Endodermal cell (in vitro differentiated cells): ENCODE data around the gene ALKBH4. TPM values are rescaled to one million over a fixed set of nuclear protein-coding genes. Genes with fewer than 3 reads are reported as not detected.
"Not testable (repeated sequence)": the region's sequence is repeated elsewhere in the genome, so short reads cannot be mapped to it uniquely, and the experiment has no call there.

ENCODE experiments used
- DNase-seq: peaks from one replicate; pipeline ENCODE4 v3.0.0-alpha.2; 2017
- H3K27ac ChIP-seq: 2 replicates; pipeline ENCODE4 v1.5.1; 2013; ENCODE audit warnings: mild to moderate bottlenecking, low read depth, low read length, moderate library complexity
- H3K27me3 ChIP-seq: 2 replicates; pipeline ENCODE4 v1.6.1; 2013; ENCODE audit warnings: mild to moderate bottlenecking, low read length, moderate library complexity; ENCODE audit not compliant: insufficient read depth, control insufficient read depth, poor library complexity, severe bottlenecking
- H3K36me3 ChIP-seq: 2 replicates; pipeline ENCODE4 v1.7.0; 2013; ENCODE audit warnings: mild to moderate bottlenecking, low read length, moderate library complexity; ENCODE audit not compliant: control insufficient read depth, insufficient read depth
- H3K4me1 ChIP-seq: one replicate; pipeline ENCODE4 v1.7.0; 2013; ENCODE audit warnings: low read length; ENCODE audit not compliant: control insufficient read depth, insufficient read depth
- H3K4me3 ChIP-seq: 2 replicates; pipeline ENCODE4 v1.5.1; 2013; ENCODE audit warnings: mild to moderate bottlenecking, low read length, moderate library complexity
- H3K9ac ChIP-seq: 2 replicates; pipeline ENCODE4 v1.6.1; 2013; ENCODE audit warnings: mild to moderate bottlenecking, low read length, moderate library complexity; ENCODE audit not compliant: poor library complexity, severe bottlenecking; ENCODE audit errors: extremely low read depth
- H3K9me3 ChIP-seq: 2 replicates; pipeline ENCODE4 v1.6.1; 2013; ENCODE audit warnings: mild to moderate bottlenecking, low read length, moderate library complexity; ENCODE audit not compliant: control insufficient read depth
- H3K27ac Mint-ChIP-seq: 2 replicates; pipeline ENCODE4 v1.8.0; 2020; ENCODE audit warnings: mixed read lengths
- H3K27me3 Mint-ChIP-seq: 2 replicates; pipeline ENCODE4 v1.8.0; 2021; ENCODE audit warnings: mild to moderate bottlenecking, mixed read lengths; ENCODE audit not compliant: insufficient read depth
- H3K36me3 Mint-ChIP-seq: 2 replicates; pipeline ENCODE4 v1.8.0; 2020; ENCODE audit warnings: low read depth, mixed read lengths
- H3K4me1 Mint-ChIP-seq: 2 replicates; pipeline ENCODE4 v1.8.0; 2020; ENCODE audit warnings: mixed read lengths
- H3K4me3 Mint-ChIP-seq: 2 replicates; pipeline ENCODE4 v1.8.0; 2020; ENCODE audit warnings: mild to moderate bottlenecking, moderate library complexity, mixed read lengths
- H3K9me3 Mint-ChIP-seq: 2 replicates; pipeline ENCODE4 v1.8.0; 2020; ENCODE audit warnings: mild to moderate bottlenecking, mixed read lengths
- CTCF ChIP-seq: fragments of 200-600 bp; sonication (generic); conservative IDR thresholded peaks from 2 replicates; pipeline ENCODE4 v1.5.0; 2021; ENCODE audit warnings: antibody characterized with exemption, mild to moderate bottlenecking
- whole genome bisulfite sequencing, 2 experiments: methylation state at CpG; one replicate each; pipeline versions ENCODE4 v1.1.5 to v1.1.7; 2013; ENCODE audit warnings: missing lambda C conversion rate in 2 of 2, mixed read lengths in 1 of 2; ENCODE audit not compliant: insufficient coverage in 1 of 2, insufficient read length in 1 of 2; 5-methylcytosine and 5-hydroxymethylcytosine counted together
- total RNA-seq, 2 donors: library from RNA; stranded (reverse); fragmentation: NEBNext Ultra II Directional in 1 of 2; extraction: Animal tissue kit (Norgen Biotek cat#: 25700) in 1 of 2; gene quantifications; 2 replicates in 1 of 2; 3 replicates in 1 of 2; pipeline ENCODE4 v1.2.1, GENCODE V29; 2021

ALKBH4 gene
- total RNA-seq, 2 donors from 2014 or later, result 16.2 to 17.2 TPM

GRCh38 chr7:102456327-102456726 lies 8.3 kb downstream of the ALKBH4 start:
- Mint-ChIP-seq H3K4me3 (no peak overlapping the region), H3K36me3 (peaks cover 26% of the 10 kb centered on the region), H3K27ac (no peak overlapping the region), H3K9me3 (no peaks in the 10 kb centered on the region), H3K27me3 (no peaks in the 10 kb centered on the region), H3K4me1 (no peaks in the 10 kb centered on the region)
- no peak for TF ChIP-seq CTCF
- Histone ChIP-seq H3K9ac (no peak overlapping the region), H3K36me3 (peaks cover 9% of the 10 kb centered on the region), H3K27me3 (no peaks in the 10 kb centered on the region), H3K9me3 (no peaks in the 10 kb centered on the region), H3K4me3 (no peak overlapping the region), H3K4me1 (no peaks in the 10 kb centered on the region), H3K27ac (no peak overlapping the region)
- DNase-seq, result peak; percentile 39
- 82 to 95% methylated on average over 7 to 10 of the region's 10 CpGs for WGBS, 2 experiments

- no peak overlapping the region for H3K4me3 Mint-ChIP-seq
- Histone ChIP-seq H3K36me3 (peaks cover 9% of the 10 kb centered on the region), H3K4me1 (no peaks in the 10 kb centered on the region), H3K4me3 (no peak overlapping the region), H3K9ac (no peak overlapping the region), H3K27me3 (no peaks in the 10 kb centered on the region), H3K9me3 (no peaks in the 10 kb centered on the region), H3K27ac (no peak overlapping the region)
- no peaks in the 10 kb centered on the region for H3K4me1 Mint-ChIP-seq
- H3K27me3 Mint-ChIP-seq, result no peaks in the 10 kb centered on the region
- WGBS, 2 experiments, result 91 to 100% methylated on average over 9 to 11 of the region's 11 CpGs
- peak; percentile 43 for DNase-seq
- H3K36me3 Mint-ChIP-seq, result peaks cover 23% of the 10 kb centered on the region
- no peak for TF ChIP-seq CTCF
- H3K27ac Mint-ChIP-seq, result no peak overlapping the region
- no peaks in the 10 kb centered on the region for H3K9me3 Mint-ChIP-seq
Measured at GRCh38 chr7:102455596-102455995, 9.1 kb downstream of the ALKBH4 start.

GRCh38 chr7:102454932-102455331 lies 9.7 kb downstream of the ALKBH4 start:
- WGBS, 2 experiments, result 90 to 94% methylated on average over 7 to 10 of the region's 10 CpGs
- H3K4me3 Mint-ChIP-seq, H3K27ac ChIP-seq, H3K9me3 Mint-ChIP-seq, H3K9me3 ChIP-seq, DNase-seq, H3K9ac ChIP-seq, H3K4me1 Mint-ChIP-seq, H3K4me3 ChIP-seq, H3K27me3 Mint-ChIP-seq, H3K27me3 ChIP-seq, H3K4me1 ChIP-seq, H3K36me3 ChIP-seq, H3K27ac Mint-ChIP-seq: not testable (repeated sequence)
- peaks cover 22% of the 10 kb centered on the region for H3K36me3 Mint-ChIP-seq

GRCh38 chr7:102454468-102454867 lies 10.2 kb downstream of the ALKBH4 start:
- Mint-ChIP-seq H3K9me3 (no peaks in the 10 kb centered on the region), H3K4me3 (no peak overlapping the region), H3K4me1 (no peaks in the 10 kb centered on the region), H3K27ac (no peak overlapping the region), H3K36me3 (peaks cover 20% of the 10 kb centered on the region), H3K27me3 (no peaks in the 10 kb centered on the region)
- Histone ChIP-seq H3K4me1 (no peaks in the 10 kb centered on the region), H3K27ac (no peak overlapping the region), H3K9ac (no peak overlapping the region), H3K9me3 (no peaks in the 10 kb centered on the region), H3K27me3 (no peaks in the 10 kb centered on the region), H3K4me3 (no peak overlapping the region), H3K36me3 (peaks cover 9% of the 10 kb centered on the region)
- 91 to 98% methylated on average over 7 to 12 of the region's 12 CpGs for WGBS, 2 experiments
- no peak for DNase-seq
- no peak for TF ChIP-seq CTCF
